Right lobe of liver (tissue), 4 donors: ENCODE measurements around the gene AIG1.

Source experiments
- POLR2A ChIP-seq: fragments of 450-650 bp; IDR thresholded peaks from one replicate; pipeline ENCODE4 v1.6.1; 2017; ENCODE audit warnings: antibody characterized with exemption, mild to moderate bottlenecking
- TF ChIP-seq, protein P1 (sequence below), 4 donors: fragments of 200-600 bp in 3 of 4; fragments of 450-650 bp in 1 of 4; IDR thresholded peaks; one replicate each; pipeline versions ENCODE4 v1.5.1 to v1.8.0; 2016 to 2022; ENCODE audit warnings: antibody characterized with exemption in 4 of 4, mild to moderate bottlenecking in 2 of 4
- donor health status: DM: no; HTN: no; CAD: no.
- donor health status: DM: no; HTN: no; CAD: no.
- donor health status: DM: no; HTN: yes; CAD: no.

GRCh38 chr6:143221698-143222097 is 161.0 kb downstream of the AIG1 start:
- TF ChIP-seq POLR2A: no peak
- TF ChIP-seq, protein P1, sequence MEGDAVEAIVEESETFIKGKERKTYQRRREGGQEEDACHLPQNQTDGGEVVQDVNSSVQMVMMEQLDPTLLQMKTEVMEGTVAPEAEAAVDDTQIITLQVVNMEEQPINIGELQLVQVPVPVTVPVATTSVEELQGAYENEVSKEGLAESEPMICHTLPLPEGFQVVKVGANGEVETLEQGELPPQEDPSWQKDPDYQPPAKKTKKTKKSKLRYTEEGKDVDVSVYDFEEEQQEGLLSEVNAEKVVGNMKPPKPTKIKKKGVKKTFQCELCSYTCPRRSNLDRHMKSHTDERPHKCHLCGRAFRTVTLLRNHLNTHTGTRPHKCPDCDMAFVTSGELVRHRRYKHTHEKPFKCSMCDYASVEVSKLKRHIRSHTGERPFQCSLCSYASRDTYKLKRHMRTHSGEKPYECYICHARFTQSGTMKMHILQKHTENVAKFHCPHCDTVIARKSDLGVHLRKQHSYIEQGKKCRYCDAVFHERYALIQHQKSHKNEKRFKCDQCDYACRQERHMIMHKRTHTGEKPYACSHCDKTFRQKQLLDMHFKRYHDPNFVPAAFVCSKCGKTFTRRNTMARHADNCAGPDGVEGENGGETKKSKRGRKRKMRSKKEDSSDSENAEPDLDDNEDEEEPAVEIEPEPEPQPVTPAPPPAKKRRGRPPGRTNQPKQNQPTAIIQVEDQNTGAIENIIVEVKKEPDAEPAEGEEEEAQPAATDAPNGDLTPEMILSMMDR (IDR thresholded peaks at IDR 0.05): no peak
